Activated T-helper 1 cell treated with Interleukin-2 at 50 U/mL for 16 hours (primary cell): ENCODE data around the gene PTPRM.

ENCODE experiments used
- DNase-seq: peaks from one replicate; pipeline ENCODE4 v3.0.0-alpha.2; 2020; ENCODE audit warnings: low read depth

Gene PTPRM

DNA sequence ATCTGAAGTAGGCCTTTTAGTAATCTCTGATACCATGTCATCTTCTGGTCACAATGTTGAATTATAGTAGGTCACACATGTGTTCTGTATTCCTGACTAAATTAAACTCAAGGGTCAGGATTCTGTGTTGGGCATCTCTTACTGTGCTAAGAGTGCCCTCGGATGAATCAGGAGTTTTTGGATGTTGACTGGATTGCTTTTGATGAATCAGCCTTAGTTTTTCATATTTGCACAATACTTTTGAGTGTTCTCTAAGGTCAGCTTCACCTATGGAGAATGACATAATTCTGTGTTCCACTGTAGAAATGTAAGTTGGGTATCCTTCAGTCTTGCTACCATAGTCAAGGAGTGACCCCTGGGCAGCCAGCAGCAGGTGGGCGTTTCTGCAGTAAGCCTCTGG, 190.1 kb downstream of the PTPRM start:
- DNase-seq = no peak

DNA sequence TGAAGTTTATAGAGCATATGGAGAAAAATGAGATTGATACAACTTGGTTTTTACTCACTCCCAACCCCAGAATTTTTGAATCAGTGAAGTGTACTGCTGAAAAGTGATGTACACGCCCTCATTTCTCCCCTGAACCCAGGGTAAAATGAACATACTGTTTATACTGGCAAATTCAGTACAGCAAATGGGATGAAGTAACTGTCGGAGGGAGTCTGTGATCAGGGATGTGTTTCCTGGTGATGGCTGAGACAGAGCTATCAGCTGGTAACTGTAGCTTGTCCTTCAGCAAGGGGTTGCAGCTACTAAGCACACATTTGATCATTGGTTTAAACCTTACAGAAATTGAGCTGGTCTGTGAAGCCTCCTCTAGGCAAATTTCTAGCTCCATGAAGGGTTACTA, 191.6 kb downstream of the PTPRM start:
- DNase-seq = no peak

GRCh38 chr18:7760967-7761948, 194.1 kb downstream of the PTPRM start:
- no peak for DNase-seq

GRCh38 chr18:7764405-7764804, 197.3 kb downstream of the PTPRM start:
- no peak for DNase-seq

GRCh38 chr18:7766346-7766745, 199.2 kb downstream of the PTPRM start:
- DNase-seq = no peak

- no peak for DNase-seq
Observed at GRCh38 chr18:7766817-7767216, 199.7 kb downstream of the PTPRM start.

GRCh38 chr18:7770908-7771307, 203.8 kb downstream of the PTPRM start:
- no peak for DNase-seq

- no peak for DNase-seq
Observed at GRCh38 chr18:7772510-7772888, 205.4 kb downstream of the PTPRM start.

- no peak for DNase-seq
Observed at GRCh38 chr18:7772951-7773350, 205.8 kb downstream of the PTPRM start.

DNA sequence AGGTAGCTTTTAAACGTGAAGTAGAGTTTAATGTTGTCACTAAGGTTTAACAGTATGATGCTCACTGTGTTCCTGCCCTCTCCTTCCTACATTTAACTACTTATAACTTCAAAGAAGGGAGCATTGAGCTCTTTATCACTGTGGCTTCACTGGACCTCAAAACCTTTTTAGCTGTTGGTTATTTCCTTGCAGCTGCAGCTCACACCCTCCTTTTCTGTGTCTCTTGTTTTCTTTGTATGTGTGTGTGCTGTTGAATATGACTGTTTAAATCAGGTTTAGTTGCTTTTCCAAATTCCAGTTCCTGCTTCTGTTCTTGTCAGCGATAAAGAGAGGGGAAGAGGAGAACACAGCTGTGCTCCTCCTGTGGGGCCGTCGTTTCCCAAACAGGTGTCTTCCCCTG, 208.0 kb downstream of the PTPRM start:
- no peak for DNase-seq

- DNase-seq = no peak
Observed at GRCh38 chr18:7775843-7776242, 208.7 kb downstream of the PTPRM start.

DNA sequence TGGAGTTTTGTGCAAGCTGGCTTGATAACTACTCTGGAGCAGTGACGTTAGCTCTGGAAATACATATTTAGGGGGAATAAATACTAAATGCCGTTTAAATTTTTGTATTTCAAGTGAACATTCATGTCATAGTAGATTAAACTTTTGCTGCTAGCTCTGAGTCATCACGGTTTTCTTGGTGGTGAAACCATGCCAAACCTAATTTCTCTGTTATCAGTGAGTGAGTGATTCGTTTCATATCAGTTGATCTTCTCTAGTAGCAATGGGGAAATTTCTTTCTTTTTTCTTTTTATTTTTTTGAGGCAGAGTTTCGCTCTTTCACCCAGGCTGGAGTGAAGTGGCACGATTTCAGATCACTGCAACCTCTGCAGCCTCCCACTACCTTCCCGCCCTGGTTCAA, 211.1 kb downstream of the PTPRM start:
- no peak for DNase-seq

DNA sequence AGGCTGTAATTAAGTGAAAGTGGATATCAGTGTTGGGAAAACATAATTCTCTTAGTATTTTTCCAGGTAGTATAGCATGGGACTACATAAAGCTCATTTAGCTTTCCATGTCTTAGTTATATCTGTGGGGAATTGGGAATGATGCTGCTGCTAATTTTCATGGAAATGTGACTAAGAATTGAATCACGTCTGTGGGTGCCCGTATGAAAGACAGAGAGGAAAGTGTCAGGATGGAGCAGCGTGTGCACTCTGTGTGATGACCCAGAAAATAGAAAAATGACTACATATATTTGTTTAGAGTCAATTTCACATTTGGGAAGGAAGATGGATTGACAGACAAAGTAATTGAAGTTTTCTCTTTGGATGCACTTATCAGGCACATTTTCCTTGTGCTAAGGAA, 212.1 kb downstream of the PTPRM start:
- no peak for DNase-seq

DNA sequence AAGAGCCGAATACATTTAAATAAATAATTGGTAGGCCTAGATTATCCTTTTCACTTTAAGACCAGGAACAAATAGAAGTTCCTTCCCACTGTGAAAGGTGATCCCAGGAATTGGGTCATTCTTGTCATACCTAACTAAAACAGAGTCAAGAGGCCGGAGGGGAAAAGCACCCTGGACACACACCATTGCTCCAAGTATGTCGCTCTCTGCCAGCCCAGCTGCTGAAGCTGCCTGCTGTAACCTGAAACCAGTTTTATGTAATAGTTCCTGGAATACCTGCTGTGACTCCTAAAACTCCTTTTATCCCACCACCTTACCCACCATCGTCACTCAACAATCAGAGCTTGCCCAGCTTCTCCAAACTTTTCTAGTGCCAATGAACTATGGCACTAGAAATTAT, 217.1 kb downstream of the PTPRM start:
- no peak for DNase-seq

GRCh38 chr18:7786569-7786968, 219.5 kb downstream of the PTPRM start:
- DNase-seq = no peak

- DNase-seq = no peak
Observed at GRCh38 chr18:7787339-7787738, 220.2 kb downstream of the PTPRM start.

- no peak for DNase-seq
Observed at GRCh38 chr18:7789856-7790552, 222.9 kb downstream of the PTPRM start.

DNA sequence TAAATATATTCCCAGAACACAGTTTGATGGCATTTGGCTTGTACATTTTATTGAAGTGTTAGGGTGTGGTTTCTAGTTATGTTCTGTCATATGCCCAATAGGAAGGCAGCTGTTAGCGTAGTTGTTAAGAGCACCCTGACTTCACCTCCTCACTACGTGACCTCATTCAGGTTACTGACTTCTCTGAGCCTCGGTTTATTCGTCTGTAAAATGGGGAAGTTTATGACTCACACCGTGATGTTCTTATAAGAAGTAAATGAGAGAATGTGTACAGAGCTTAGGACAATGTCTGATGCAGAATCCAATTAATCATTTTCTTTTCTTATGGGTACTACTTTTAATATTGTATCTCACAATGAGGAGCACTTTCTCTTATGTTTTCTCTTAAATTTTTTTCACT, 226.0 kb downstream of the PTPRM start:
- DNase-seq = no peak

- no peak for DNase-seq
Observed at GRCh38 chr18:7803956-7804469, 236.9 kb downstream of the PTPRM start.

- no peak for DNase-seq
Observed at GRCh38 chr18:7805096-7805495, 238.0 kb downstream of the PTPRM start.

DNA sequence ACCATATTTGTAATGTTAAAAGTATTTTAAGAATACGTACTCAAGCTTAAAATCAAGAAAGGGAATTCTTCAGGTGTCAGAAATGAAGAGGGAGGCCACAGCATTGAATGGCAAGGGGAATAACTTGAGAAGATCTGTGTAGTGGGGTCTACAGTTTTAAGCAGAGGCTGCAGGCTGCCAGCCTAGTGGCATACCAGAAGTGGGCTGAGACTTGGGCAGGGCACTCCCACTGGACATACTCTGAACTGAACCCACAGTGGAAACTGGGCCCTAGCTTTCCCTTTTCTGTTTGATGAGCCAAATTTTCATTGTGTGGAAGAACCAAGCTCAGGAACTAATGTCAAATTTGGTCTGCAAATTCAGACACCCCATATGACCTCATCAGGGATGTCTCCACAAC, 238.8 kb downstream of the PTPRM start:
- no peak for DNase-seq

- DNase-seq = no peak
Observed at GRCh38 chr18:7807936-7808453, 240.9 kb downstream of the PTPRM start.

GRCh38 chr18:7808992-7809391, 241.9 kb downstream of the PTPRM start:
- no peak for DNase-seq
